Left colon (tissue), 2 donors: Measurements from ENCODE around the gene TUBGCP4. TPM values are rescaled to one million over a fixed set of nuclear protein-coding genes. Genes with fewer than 3 reads are reported as not detected.

ENCODE experiments used
- ATAC-seq: fragments of 200-7000 bp; cut with Tn5 transposase; one replicate; pipeline ENCODE4 v1.9.1; 2020; ENCODE audit warnings: mild to moderate bottlenecking, moderate library complexity
- DNase-seq, 2 donors: peaks; one replicate each; pipeline ENCODE4 v3.0.0-alpha.2; 2020
- intact Hi-C, 2 donors: fragments of 100-400 bp; cut with DNase I in 1 of 2; cut with micrococcal nuclease in 1 of 2; formaldehyde crosslinking; loops; one replicate each; pipeline versions ENCODE4 v1.11.2 to v1.14.0; 2022; cut with DNase I, micrococcal nuclease
- long read RNA-seq: library from polyadenylated mRNA; unstranded; transcript quantifications from one replicate; pipeline ENCODE4 v2.0.0, GENCODE V29; 2021
- total RNA-seq, 2 donors: library from RNA; stranded (reverse); fragmentation: NEBNext Ultra II Directional; extraction: Animal tissue kit (Norgen Biotek cat#: 25700); gene quantifications; one replicate each; pipeline ENCODE4 v1.2.1, GENCODE V29; 2021
- donor health status: DM: no; HTN: no; CAD: no.
- donor health status: DM: yes; HTN: yes; CAD: no.

TUBGCP4 gene, protein sequence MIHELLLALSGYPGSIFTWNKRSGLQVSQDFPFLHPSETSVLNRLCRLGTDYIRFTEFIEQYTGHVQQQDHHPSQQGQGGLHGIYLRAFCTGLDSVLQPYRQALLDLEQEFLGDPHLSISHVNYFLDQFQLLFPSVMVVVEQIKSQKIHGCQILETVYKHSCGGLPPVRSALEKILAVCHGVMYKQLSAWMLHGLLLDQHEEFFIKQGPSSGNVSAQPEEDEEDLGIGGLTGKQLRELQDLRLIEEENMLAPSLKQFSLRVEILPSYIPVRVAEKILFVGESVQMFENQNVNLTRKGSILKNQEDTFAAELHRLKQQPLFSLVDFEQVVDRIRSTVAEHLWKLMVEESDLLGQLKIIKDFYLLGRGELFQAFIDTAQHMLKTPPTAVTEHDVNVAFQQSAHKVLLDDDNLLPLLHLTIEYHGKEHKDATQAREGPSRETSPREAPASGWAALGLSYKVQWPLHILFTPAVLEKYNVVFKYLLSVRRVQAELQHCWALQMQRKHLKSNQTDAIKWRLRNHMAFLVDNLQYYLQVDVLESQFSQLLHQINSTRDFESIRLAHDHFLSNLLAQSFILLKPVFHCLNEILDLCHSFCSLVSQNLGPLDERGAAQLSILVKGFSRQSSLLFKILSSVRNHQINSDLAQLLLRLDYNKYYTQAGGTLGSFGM
- total RNA-seq = 10 to 100 TPM; 18.6 to 23.7 TPM
- long read RNA-seq, full-length matches to known transcripts = 18 of 36 reads
- long read RNA-seq, partial matches to known transcripts = 4 of 36 reads
- long read RNA-seq, other reads (novel, unspliced or antisense) = 14 of 36 reads

DNA sequence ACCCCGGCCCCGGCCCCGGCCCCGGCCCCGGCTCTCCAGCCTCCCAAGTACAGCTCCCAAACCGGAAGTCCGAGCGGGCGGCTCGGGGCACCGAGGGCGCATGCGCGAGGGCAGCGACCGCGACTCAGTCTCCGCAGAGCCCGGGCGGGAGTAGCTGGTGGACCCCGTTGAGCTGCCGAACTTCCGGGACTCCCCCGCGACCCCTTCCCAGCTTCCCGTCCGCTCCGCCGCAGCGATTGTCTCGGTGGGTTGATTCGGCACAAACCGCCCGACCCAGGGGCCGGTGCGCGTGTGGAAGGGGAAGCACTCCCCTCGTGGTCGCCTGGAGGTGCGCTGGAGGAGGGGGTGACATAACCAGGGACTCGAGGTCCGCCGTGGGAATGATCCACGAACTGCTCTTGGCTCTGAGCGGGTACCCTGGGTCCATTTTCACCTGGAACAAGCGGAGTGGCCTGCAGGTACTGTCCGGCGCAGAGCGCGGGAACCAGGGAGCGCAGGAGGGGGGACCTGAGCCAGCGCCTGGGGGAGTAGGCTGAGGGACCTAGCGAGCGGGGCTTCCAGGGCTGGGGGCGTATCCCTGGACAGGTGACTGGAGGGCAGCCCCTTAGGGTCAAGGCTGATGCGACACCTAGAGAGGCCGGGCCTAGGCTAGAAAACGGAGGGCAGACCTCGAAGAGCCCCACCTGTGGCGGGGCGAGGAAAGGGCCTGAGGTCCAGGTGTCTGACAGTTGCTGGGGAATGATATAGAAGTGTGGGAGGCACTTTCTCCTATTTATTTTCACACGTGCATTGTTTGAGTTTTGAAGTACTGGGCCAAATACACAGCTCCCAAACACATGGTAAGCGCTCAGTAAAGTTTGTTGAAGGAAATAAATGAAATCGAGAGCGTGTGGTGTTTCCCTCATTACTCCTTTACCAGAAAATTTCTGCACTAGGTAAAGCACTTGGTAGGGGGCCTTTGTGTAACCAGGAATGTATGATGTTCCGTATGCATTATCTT is at the start of gene TUBGCP4, which contains the start of gene ZSCAN29:
TSS of gene TUBGCP4 (plus strand) at position 127 of the 1,000 bp plus-strand sequence. CDS start at position 381, 254 bp downstream.
TSS of gene ZSCAN29 (minus strand) at position 69 of the 1,000 bp plus-strand sequence. CDS start 1,130 bp downstream, outside the sequence.
- intact Hi-C loops = no loop called here

DNA sequence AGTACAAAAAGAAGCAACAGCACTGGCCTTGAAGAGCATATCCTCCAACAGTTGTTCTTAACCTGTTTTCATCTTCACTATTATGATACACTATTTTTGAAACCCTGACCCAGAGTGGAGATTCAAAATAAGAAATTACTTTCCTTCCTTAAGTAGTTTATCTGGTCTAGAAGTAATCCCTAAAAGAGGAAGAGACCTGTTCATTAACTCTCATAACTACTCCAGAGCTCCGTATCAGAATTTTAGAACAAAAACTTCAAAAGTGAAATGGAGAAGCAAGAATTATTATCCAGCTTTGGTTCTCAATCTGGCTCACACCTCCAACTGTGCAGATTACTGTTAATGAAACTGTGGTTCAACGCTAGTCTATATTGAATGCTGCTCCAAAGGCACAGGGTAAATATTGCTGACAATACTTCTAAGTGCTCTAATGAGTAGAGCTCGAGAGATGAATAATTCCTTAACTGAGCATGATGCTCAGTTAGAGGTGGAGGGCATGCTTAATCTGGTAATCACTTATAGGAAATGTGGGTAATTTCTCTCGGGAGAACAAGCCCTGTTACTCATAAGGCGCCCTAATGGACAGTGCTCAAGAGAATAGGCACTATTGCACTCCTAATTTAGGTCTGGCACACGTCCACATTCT is 45.7 kb upstream of the TUBGCP4 start:
- no peak for DNase-seq
- intact Hi-C loops = no loop called here
- no peak for ATAC-seq

More for the DNA sequence above, at the start of gene TUBGCP4, which contains the start of gene ZSCAN29:
- DNase-seq (peak; percentile 76 to 77), ATAC-seq (peak; percentile 91)

DNA sequence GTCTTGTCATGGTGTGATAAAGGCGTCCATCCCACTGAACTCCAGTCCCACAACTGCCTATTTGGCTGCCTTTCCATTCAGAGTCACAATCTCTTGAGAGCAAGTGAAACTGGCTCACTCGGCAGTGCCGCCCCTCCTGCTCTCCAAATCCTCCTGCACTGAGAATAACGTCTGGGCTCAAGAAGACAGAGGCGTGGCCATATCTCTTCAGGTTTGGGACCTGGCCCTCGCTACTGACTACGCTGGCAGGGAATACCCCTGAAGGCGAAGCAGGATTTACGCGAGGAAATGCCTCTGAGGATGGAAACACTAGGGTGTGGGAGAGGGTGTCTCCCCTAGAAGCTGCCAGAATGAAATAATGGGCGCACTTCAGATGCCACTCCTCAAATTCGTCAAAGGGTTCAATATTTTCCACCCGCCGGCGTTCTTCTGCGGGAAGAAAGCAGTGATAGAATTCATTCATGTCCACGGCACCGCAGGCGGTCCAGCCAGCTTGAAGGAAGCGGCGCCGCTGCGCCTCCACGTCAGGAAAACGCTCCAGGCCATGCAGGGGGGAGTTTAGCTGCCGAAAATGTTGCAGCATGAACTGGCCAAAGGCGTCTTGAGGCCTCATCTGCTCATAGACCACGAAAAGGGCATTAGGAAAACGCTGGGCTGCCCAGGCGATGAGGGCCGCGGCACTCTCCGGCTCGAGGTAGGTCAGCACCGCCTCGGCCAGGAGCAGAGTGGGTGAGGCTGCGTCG is 41.5 kb upstream of the TUBGCP4 start:
- DNase-seq (peak in 1 of 2 donors; percentile 47), ATAC-seq (peak; percentile 17)
- intact Hi-C loops = no loop called here

GRCh38 chr15:43329960-43330779 is 40.7 kb upstream of the TUBGCP4 start, which contains the start of gene LCMT2:
Gene LCMT2 (minus strand): TSS chr15:43330573. CDS start chr15:43330489, 84 bp downstream.
- DNase-seq = peak; percentile 93 to 94
- intact Hi-C loops = no loop called here
- peak; percentile 96 for ATAC-seq

- intact Hi-C loops = no loop called here
- DNase-seq (no peak), ATAC-seq (no peak)
Measured at GRCh38 chr15:43330780-43331087, 40.2 kb upstream of the TUBGCP4 start.

DNA sequence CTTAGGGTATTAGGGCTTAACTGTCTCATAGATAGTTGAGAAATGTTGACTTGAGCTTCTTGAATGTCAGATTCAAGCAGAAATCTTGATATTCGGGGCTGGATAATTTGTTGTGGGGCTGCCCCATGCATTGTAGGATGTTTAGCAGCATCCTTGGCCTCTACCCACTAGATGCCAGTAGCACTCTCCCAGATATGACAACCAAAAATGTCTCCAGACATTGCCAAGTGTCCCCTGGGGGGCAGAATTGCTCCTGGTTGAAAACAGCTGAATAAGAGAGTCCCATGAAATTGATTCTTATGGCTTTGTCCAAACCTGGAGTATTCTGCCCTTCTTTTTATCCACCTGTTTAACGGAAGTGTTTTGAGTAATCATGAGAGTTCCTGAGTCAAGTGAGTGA is 24.6 kb upstream of the TUBGCP4 start:
- DNase-seq = no peak
- intact Hi-C loops = no loop called here
- ATAC-seq = no peak

- no peak for ATAC-seq
- intact Hi-C loops = no loop called here
- no peak for DNase-seq
Measured at GRCh38 chr15:43347114-43347513, 23.8 kb upstream of the TUBGCP4 start.

DNA sequence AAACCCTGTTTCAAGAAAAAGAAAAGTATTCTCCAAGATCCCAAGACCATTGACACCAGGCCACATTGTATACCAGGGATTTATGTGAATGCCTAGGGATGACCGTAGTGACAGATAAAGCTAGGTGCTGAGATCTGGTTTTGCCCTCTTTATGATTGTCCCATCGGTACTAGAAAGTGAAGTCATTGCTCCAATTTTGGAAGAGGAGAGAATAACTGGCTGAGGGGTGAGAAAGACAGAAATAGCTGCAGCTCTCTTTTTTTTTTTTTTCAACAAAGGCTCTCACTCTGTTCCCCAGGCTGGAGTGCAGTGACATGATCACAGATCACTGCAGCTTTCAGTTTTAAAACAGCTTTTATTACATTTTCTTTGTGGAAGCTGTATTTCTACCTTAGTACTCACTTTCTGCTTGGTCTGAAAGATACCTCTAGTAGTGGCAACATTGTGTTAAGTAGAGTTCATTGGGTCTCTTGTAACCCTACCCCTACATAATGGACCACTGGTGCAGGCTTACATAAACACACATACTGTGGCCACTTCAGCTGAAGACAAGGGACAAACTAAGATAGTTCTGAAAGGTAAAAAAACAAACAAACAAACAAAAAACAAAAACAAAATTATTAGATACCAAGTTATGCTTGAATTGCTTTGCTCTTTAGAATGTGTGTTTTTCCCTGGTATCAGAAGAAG is 18.1 kb upstream of the TUBGCP4 start:
- intact Hi-C loops = no loop called here
- ATAC-seq = no peak
- no peak for DNase-seq

- intact Hi-C loops = no loop called here
- ATAC-seq = no peak
- DNase-seq = no peak
Measured at GRCh38 chr15:43360821-43361220, 10.1 kb upstream of the TUBGCP4 start.

DNA sequence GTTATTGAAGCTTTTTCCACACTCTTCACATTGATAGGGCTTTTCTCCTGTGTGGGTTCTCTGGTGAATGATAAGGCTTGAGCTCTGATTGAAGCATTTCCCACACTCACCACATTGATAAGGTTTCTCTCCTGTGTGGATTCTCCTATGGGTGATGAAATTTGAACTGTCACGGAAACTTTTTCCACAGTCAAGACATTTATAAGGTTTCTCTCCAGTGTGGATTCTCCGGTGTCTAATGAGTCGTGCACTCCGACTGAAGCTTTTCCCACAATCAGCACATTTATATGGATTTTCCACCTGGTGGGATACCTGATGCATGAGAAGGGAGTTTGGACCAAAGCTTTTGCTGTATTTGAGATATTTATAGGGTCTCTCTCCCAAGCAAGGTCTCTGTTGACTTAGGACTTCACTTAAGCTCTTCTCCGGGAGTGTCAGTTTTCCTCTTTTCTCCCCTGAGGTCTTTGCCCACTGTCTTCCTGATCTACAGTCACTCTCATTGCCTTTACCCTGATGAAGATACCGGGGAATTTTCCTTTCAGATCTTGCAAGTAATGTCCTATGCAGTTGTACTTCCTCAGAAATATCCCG is 9.5 kb upstream of the TUBGCP4 start:
- intact Hi-C loops = no loop called here
- ATAC-seq (no peak), DNase-seq (no peak)

DNA sequence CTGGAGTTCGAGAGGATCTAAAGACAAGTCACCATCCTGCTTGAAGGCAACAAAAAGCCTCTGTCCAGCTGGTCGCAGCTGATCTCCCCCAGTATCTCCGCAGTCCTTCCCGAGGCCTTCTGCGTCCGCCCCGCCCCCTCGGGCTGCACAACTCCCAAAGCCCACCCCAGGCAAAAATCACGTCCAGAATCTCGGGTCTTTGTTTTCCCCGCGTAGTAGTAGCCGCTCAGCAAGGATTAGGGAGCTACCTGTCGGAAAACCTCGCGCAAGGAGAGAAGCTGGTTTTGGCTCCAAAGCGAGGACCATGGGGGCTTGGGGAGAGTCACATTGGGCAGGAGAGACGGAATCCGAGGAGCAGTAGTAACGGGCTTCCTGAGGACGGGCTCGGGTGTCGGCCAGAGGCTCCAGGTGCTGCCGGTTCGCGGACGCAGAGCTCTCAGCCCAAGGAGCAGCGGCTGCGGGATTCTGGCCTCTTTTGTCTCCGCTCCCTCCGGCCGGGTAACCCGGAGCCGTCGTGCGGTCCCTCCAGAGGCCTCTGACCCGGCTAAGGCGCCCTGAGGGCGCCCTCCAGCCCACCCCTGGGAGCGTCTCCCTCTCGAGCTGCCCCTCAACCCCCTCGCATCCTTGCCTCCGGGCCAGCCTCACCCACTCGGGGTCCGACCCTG is 459 bp upstream of the TUBGCP4 start:
- peak; percentile 64 for ATAC-seq
- peak; percentile 27 for DNase-seq
- intact Hi-C loops = no loop called here

GRCh38 chr15:43376017-43376705 is 5.3 kb downstream of the TUBGCP4 start:
- intact Hi-C loops = no loop called here
- DNase-seq = peak in 1 of 2 donors; percentile 25
- peak; percentile 28 for ATAC-seq

- no peak for DNase-seq
- intact Hi-C loops = no loop called here
- ATAC-seq = no peak
Measured at GRCh38 chr15:43378601-43379000, 7.7 kb downstream of the TUBGCP4 start.

- no peak for ATAC-seq
- DNase-seq = no peak
- intact Hi-C loops = no loop called here
Measured at GRCh38 chr15:43382310-43382709, 11.4 kb downstream of the TUBGCP4 start.

DNA sequence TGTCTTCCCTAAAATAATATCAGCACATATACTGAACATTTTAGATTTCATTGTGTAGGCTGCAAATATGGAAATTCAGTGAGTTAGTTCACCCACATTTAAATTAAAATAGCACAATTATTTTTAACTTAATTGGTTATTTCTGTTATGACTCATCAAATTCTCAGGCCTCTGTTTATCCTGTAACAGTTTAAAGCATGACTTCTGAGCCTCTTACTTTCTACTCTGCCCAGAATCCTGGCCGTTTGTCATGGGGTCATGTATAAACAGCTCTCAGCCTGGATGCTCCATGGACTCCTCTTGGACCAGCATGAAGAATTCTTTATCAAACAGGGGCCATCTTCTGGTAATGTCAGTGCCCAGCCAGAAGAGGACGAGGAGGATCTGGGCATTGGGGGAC is 12.2 kb downstream of the TUBGCP4 start:
- intact Hi-C loops = no loop called here
- DNase-seq (no peak), ATAC-seq (no peak)
